ENCODE measurements around the gene AMY1A.
"Not testable (repeated sequence)": the region's sequence is repeated elsewhere in the genome, so short reads cannot be mapped to it uniquely, and the experiment has no call there.

DNA sequence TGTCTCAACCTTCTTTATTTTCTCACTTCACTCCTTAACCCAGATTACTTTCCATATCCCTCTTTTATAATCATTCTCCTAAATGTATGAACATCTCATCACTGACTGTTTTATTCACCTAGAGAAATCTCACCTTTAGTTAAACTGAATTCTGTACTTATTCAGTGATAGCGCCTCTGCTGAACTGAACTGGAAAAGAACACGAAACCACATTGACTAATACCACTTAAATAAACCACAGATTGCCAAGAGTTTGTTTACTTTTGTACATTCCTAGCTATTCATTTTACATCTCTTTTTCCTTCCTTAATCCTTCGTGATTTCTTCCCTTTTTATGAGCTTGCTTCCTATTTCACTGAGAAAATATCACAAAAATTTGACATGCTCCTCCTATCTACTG lies 52.1 kb downstream of the AMY1A start:
- TF ChIP-seq, protein P1, sequence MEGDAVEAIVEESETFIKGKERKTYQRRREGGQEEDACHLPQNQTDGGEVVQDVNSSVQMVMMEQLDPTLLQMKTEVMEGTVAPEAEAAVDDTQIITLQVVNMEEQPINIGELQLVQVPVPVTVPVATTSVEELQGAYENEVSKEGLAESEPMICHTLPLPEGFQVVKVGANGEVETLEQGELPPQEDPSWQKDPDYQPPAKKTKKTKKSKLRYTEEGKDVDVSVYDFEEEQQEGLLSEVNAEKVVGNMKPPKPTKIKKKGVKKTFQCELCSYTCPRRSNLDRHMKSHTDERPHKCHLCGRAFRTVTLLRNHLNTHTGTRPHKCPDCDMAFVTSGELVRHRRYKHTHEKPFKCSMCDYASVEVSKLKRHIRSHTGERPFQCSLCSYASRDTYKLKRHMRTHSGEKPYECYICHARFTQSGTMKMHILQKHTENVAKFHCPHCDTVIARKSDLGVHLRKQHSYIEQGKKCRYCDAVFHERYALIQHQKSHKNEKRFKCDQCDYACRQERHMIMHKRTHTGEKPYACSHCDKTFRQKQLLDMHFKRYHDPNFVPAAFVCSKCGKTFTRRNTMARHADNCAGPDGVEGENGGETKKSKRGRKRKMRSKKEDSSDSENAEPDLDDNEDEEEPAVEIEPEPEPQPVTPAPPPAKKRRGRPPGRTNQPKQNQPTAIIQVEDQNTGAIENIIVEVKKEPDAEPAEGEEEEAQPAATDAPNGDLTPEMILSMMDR (IDR thresholded peaks at IDR 0.05), result not testable (repeated sequence)
- TF ChIP-seq POLR2A (IDR thresholded peaks at IDR 0.05); POLR2AphosphoS5 (IDR thresholded peaks at IDR 0.05; ENCODE audit: insufficient read depth in 1 of 2, low read depth in 1 of 2): not testable (repeated sequence)
